GM18511 (cell line): ENCODE measurements around the gene PADI1.

Experiments
- ATAC-seq: cut with Tn5 transposase; IDR thresholded peaks from one replicate; pipeline ENCODE4 v1.9.1; 2021; ENCODE audit warnings: mild to moderate bottlenecking, moderate library complexity; ENCODE audit not compliant: unreplicated experiment

Gene PADI1, protein sequence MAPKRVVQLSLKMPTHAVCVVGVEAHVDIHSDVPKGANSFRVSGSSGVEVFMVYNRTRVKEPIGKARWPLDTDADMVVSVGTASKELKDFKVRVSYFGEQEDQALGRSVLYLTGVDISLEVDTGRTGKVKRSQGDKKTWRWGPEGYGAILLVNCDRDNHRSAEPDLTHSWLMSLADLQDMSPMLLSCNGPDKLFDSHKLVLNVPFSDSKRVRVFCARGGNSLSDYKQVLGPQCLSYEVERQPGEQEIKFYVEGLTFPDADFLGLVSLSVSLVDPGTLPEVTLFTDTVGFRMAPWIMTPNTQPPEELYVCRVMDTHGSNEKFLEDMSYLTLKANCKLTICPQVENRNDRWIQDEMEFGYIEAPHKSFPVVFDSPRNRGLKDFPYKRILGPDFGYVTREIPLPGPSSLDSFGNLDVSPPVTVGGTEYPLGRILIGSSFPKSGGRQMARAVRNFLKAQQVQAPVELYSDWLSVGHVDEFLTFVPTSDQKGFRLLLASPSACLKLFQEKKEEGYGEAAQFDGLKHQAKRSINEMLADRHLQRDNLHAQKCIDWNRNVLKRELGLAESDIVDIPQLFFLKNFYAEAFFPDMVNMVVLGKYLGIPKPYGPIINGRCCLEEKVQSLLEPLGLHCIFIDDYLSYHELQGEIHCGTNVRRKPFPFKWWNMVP

DNA sequence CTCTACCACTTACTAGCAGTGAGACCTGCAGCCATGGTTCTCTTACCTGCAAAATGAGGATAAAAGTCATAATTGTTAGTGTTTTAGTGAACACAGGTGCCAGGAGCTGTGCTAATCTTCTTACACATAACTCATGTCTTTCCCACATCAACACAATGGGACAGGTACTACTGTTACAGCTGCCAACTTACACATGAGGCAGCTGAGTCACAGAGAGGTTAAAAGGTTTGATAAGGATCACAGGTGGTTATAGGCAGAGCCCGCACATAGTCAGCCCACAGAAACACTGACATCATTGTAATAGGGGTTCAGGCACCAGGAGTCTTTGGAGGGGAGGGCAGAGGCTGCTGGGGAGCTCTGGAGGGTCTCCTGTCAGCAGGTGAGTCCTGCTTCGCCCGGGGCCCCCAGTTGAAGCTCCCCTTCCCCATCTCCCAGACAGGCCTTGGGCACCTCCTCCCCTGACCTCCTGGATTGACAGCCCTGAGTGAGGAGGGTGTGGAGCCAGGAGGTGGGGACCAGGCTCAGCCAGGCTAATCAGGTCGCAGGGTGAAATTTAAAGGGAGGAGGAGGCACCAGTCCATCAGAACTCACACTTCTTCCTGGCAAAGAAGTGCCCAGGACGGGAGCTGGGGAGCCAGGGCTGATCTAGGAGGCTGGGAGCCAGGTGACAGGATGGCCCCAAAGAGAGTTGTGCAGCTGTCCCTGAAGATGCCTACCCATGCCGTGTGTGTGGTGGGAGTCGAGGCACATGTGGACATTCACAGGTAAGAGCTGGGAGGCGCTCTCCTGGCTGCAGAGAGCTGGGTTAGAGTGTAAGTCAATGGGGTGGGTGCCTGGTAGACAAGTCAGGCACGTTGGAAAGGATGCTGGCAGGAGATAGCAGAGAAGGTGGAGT, at the start of gene PADI1:
Gene PADI1, plus strand, starts transcription at position 583 of the 895 bp plus-strand sequence. Its CDS starts 90 bp downstream, at position 673.
- no peak for ATAC-seq

DNA sequence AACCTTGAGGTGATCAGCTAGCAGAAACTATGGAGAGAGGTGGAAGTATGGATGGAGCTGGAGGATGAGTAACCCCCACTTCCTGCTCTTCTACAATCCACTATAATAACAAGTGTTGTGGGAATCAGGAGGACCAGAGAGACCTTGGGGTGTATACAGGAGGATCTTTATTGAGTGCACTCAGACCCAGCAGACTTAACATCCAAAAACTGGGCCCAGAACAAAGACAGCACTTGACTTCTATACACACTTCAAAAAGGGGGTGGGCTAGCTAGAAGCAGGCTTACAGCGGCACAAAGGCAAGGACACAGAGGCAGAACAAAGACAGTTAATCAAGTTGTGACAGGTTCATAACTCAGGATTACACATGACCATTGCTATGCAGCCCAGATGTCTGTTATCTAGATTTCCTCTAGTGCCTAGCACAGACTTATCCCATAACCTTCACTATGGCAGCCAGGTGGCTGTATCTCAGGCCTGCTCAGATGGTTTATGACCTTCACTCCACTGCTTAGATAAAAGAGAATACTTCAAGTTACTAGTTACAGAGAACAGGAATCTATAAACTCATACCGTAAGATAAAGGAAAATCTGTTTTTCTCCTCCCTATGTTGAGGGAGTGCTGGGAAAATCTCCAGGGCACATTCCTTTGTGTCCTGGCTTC, 49.5 kb upstream of the PADI1 start:
- no peak for ATAC-seq

DNA sequence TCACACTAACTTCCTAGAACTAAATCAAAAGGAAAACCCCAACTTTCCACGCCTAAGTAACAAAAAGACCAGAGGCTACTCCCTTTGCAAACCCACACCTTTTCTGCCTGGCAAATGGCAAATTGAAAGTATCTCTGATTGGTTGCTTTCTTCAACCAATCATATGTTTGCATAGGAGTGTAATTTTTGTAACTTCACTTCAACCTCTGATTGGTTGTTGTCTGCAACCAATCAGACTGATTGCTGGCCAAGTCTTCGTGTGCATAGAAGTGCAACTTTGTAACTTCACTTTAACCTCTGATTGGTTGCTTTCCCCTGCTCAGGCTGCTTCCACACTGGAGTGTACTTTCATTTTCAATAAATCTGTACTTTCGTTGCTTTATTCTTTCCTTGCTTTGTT, 48.8 kb upstream of the PADI1 start:
- ATAC-seq = no peak

DNA sequence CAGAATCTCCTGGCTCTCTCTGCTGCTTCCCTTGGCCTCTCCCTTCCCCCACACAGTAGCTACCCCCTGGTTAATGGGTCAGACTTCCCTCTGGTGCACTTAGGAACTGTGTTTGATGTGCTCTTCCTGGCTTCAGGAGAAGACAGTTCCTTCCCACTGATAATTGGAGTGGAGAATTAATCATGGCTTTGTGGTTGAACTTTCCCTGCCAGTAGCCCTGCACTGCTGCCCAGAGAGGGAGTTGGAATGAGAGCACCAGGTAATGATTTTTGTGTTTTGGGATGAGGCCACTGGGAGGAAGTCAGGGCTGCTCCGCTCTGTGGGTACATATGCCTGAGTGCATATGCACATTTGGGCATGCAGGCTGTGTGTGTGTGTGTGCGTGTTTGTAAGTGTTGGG, 46.0 kb upstream of the PADI1 start:
- no peak for ATAC-seq

DNA sequence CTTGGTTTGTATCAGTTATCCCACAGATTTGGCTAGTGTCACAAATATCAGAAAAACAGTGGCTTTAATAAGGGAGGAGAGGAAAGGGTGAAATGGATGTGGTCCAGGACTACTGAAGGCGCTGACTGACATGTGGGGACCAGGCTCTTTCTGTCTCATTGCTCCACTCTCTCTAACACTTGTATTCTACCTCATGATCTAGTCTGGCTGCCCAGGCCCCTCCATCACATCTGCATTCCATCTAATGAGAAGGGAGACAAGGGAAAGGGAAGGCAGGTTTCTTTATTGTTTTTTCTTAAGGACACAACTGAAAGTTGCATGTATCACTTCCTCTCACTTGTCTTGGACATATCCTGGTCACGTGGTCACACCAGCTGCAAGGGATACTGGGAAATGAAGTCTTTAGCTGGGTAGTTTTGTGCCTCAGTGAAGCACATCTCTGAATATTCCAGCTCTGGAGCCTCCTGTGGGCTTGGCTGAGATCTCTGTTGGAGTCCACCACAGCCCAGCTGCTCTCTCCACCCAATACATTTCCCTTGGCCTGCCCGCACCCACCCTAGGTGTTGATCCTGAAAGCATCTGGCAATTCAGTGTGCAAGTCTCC, 43.7 kb upstream of the PADI1 start:
- no peak for ATAC-seq

DNA sequence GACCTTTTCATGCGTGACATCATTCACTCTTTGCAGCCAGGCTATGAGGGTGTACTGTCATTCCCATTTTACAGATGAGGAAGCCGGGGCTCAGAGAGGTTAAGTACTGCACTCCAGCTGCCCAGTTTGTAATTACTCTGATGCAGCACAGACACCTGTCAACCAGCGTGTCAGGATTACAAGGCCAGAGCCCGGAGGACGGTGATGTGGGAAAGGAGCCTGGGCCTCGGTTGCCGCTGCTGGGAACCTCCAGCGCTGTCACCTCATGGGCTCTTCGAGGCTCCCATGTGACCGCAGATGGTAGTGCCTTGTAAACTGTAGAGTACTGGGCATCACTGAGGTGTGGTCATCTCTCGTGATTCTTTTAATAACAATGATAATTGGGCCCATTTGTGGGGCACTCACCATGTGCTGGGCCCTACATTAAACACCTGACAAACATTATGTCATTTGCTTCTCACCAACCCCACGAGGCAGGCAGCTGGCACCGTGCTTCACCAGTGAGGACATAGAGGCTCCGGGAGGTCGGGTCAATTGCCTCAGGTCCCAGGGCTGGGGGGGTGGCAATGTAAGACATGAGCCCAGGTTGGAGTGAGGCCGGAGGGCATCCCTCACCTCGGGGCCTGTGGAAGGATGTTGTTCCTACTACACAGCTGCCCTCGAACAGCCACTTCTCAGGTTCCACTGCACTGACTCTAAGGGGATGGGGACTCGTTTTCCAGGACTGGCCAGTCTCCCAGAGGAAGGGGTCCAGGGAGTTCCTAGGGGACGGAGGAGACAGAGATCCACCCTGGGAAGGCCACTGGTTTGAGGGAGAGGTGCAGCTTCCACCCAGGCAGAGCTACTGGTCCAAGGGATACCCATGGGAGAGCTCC, 42.8 kb upstream of the PADI1 start:
- no peak for ATAC-seq

DNA sequence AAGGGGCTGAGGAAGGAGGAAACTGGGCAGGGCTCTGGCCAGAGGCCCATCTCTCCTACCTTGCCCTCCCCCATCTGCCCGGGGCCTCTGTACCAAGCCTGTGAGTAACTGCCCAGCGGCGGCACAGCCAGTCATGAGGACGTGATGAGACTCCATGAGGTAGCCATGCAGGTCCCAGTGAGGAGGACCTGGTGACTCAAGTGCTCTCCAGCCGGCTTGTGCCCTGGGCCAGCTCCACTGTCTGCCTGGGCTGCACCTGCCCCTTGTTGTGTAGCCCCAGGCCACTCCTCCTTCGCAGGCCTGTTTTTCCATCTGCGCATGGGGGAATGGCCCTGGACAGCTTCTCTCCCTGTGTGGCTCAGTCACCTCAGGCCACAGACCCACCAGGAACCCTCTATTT, 42.0 kb upstream of the PADI1 start:
- no peak for ATAC-seq

DNA sequence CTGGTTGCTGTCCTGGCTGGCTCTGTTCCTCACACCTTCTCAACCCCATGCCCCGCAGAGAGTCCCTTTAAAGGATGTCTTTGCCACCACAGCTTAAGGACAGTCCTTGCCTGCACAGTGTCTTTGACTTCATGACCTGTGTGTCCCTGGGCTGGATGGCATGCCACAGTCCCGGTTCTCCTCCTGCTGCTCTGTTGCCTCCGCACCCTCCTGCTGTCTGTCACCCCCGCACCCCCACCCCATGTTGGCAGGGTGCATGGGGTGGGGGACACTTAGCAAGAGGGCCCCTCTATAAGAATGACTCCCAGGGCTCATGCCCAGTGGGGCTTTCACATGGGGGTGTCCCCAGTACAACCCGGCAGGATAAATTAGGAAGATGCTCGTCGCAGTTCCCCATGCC, 41.6 kb upstream of the PADI1 start:
- ATAC-seq = no peak

DNA sequence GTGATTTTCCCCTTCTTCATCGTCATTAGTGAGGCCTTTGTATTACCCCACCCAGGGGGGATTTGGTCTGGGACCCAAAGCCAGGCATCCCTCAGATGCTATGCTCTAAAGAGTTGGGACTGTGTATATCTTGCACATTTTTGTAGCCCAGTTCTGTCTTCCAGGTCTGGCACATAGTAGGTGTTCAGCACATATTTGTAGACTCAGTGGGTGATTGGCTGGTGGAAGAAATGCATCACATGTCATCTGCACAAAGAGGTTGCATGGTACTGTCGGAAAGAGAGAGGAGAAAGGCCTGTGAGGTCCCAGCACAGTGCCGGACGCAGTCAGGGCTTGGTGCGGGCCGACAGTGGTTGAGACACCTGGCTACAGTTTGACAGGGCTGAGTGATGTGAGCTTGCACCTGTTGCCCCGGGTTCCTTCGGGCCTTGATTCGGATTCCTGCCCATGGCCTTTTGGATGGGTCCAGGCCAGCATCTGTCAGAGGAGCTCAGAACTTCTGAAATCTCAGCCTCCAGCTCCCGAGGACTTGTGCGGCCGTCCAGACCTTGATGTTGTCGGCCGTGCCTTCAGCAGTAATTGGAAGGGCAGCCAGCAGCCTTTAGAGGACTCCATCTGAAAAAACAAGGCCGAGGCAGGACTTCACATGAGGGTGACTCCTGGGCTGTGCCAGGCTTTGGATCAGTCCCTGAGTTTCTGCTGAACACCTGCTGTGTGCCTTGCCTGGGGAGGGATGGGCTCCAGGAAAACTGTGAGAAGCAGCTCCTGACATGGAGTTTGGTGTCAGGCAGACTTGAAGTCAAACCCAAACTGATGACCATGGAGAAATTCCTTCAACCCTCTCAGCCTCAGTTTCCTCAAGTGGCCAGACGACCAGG, 40.9 kb upstream of the PADI1 start:
- no peak for ATAC-seq

DNA sequence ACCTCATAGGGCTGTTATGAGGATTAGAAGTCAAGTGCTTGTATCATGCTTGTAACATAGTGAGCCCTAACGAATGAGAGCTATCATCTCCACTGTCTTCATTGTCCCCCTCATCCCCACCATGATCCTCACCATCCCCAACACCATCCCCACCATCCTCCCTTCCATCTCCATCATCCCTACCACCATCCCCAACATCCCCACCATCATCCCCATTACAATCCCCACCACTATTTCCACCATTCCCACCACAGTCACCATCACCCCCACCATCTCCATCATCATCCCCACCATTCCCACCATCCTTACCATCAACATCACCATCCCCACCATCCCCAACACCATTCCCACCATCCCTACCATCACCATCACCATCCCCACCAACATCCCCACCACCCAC, 39.1 kb upstream of the PADI1 start:
- ATAC-seq = no peak

DNA sequence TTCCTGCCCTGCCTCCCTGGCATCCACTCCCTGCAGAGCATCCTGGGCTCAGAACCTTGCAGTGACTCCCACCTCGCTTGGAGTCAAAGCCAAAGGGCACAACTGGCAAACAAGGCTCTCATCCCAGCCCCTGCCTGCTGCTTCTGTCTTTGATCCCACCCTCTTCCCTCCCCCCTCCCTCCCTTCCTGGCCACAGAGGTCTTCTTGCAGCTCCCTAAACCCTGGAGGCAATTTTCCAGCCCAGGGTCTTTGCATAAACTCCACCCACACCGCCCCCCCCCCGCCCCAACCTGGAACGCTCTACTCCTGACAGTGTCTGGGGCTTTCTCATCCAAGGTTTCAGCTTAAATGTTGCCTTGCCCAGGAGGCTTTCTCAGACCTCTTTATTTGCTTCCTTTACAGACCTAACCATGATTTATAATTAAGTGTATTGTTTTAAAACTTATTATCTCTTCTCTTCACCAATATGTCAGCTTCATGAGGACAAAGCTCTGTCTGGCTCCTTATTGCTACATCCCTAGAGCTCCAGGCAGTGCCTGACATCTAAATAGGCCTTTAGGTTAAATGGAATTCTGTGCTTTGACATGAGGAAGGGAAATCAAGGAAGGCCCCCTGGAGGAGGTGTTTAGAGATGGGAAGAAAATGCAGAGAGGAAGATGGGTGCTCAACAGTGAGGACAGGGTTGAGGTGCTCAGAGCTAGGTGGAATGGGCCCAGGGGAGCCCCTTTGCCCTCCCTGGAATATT, 37.7 kb upstream of the PADI1 start:
- ATAC-seq = no peak

DNA sequence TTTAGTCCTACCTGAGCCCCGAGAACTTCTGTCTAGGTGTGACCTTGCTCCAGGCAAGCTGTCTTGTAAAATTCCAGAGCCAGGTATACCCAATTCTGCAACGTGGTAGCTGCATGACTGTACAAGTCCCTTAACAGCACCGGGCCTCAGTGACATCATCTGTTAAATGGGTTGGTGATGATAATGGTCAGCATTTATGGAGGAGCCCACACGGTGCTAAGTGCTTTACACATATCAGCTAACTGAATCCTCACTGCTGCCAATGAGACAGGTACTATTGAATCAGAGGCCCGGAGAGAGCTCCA, 37.2 kb upstream of the PADI1 start:
- no peak for ATAC-seq

DNA sequence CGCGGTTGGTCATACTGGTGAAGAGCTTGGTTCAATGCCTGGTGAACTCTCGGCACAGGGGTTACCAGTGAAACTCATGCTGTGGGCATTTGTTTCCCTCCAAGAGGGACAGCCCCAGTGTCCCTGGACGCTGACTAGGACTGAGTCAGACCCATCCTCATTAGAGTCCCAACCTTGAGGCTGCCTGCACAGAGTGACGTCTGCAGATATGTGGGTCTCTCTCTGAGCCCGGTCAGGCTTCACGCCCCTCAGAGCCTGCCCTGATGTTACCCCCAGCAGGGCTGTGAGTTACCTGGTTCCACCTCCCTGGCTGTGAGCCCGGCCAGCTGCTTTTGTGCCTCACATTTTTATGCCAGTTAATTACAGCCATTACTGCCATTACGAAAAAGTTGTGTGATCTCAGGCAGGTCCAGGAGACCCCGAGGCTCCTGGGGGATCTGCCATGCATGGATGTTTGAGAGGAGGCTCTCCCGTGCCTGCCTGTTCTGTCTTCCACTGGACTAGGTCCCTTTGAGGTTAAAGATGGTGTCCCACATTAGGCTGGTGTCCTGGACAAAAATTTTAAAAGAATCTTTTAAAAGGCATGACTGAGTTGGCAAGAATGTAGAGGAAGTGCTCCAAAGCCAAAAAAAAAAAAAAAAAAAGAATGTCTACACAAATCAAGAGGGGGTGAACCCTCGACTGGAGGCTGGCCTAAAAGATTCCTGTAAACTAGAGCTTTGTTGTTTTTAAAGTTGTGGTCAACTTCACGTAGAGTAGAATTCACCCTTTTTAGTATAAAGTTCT, 36.6 kb upstream of the PADI1 start:
- no peak for ATAC-seq

DNA sequence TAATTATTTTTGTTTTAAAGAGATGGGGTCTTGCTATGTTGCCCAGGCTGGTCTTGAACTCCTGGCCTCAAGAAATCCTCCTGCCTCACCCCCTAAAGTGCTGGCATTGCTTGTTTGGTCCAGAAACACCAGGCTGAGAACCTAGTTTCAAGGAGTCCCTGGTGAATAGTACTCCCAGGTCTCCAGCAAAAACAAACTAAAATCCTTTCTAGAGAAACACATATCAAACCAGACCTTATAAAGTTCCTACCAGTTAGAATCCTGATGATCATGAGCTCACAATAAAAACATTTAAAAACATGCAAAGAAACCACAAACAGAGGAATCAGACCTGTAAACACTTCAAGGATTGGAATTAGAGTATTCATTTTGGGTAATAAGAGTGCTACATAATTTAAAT, 34.4 kb upstream of the PADI1 start:
- no peak for ATAC-seq

DNA sequence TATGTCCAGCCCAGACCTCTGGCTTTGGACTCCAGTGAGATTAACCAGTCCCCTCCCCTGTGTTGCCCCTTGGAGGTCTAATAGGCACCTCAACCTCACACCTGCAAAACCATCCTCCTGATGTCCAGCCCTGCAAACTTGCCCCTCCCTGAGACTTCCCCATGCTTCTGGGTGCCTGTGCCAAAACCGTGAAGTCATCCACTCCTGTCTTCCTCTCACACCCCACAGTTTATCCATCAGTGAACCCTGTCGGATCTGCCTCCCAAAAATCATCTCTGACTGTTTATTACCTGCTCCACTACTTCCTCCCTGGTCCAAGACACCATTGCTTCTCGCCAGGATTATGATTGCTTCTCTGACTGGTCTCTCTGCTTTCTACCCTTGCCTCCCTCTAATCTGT, 31.7 kb upstream of the PADI1 start:
- no peak for ATAC-seq

DNA sequence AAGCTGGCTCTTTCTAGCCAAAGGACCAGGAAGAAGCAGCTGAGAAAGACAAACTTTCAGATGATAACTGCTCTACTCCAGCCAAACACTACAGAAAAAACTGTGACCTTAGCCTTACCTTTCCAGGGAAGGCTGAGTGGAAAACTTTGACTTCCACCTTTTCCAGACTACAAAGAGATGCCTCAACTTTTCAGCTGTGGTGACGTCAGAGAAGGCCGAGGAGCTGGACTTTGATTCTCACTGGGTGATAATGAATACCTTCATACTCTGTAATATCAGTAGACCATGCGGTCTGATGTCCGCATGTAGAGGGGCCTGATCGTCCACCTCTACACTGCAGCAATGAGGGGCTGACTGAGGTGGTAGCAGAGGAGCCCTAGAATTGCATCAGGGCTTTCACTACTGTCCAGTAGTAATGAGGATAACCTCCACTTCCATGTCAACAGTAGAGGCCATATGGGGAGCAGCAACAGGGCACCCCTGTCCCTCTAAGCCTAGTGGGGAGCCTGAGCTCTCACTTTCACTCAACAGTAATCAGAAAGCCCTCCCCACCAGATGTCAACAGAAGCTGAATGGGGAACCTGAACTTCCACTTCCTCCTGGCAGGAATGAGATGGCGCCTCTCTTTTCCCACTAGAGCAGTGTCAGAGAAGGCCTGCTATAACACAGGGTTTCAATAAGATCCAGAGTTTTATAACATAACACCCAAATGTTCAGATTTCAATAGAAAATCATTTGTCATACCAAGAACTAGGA, 28.4 kb upstream of the PADI1 start:
- no peak for ATAC-seq

DNA sequence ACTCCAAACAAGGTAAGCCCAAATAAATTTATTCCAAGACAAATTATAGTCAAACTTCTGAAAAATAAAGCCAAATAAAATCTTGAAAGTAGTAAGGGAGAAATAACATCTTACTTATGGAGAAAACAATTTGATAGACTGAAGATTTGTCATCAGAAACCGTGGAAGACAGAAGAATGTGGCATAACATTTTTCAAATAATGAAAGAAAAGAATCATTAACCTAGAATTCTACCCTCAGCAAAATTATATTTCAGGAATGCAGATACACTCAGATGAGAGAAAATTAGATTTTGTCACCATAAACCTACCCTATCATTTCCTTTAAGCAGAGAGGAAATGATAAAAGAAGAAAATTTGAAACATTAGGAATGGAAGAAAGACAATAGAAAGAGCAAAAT, 27.3 kb upstream of the PADI1 start:
- ATAC-seq = no peak
